GM23338 (cell line): ENCODE data around the gene ARFIP1. TPM values are rescaled to one million over a fixed set of nuclear protein-coding genes. Genes with fewer than 3 reads are reported as not detected.
A peak's percentile ranks its signal among the peaks of the same experiment; 100 is the strongest.

Source experiments
- ATAC-seq: fragments of 200-7000 bp; cut with Tn5 transposase; 3 replicates; pipeline ENCODE4 v1.9.1; 2020
- DNase-seq: peaks from one replicate; pipeline ENCODE4 v3.0.0-alpha.2; 2015; ENCODE audit warnings: low spot score
- H2AFZ ChIP-seq: fragments of 200-600 bp; sonication (generic); 2 replicates; pipeline ENCODE4 v1.8.0; 2016; ENCODE audit warnings: antibody characterized with exemption, mild to moderate bottlenecking, moderate library complexity
- H3F3A ChIP-seq: fragments of 200-600 bp; sonication (generic); replicated peaks from 2 replicates; pipeline ENCODE4 v1.8.0; 2017; ENCODE audit warnings: antibody characterized with exemption, mixed run types, low read depth
- H3K27ac ChIP-seq: fragments of 200-600 bp; sonication (generic); 2 replicates; pipeline ENCODE4 v1.6.1; 2016; ENCODE audit warnings: low read depth
- H3K27me3 ChIP-seq: fragments of 200-600 bp; sonication (generic); 2 replicates; pipeline ENCODE4 v1.8.0; 2016; ENCODE audit warnings: mild to moderate bottlenecking, mixed run types, moderate library complexity; ENCODE audit not compliant: insufficient read depth
- H3K36me3 ChIP-seq: fragments of 200-600 bp; sonication (generic); 2 replicates; pipeline ENCODE4 v1.8.0; 2016; ENCODE audit warnings: mild to moderate bottlenecking; ENCODE audit not compliant: insufficient read depth
- H3K4me1 ChIP-seq: fragments of 200-600 bp; sonication (generic); 2 replicates; pipeline ENCODE4 v1.8.0; 2016; ENCODE audit warnings: mild to moderate bottlenecking, moderate library complexity; ENCODE audit not compliant: insufficient read depth
- H3K4me2 ChIP-seq: fragments of 200-600 bp; sonication (generic); 2 replicates; pipeline ENCODE4 v1.7.1; 2017; ENCODE audit warnings: mixed run types
- H3K4me3 ChIP-seq: fragments of 200-600 bp; sonication (generic); 2 replicates; pipeline ENCODE4 v1.6.1; 2016; ENCODE audit warnings: mixed run types
- H3K79me2 ChIP-seq: fragments of 200-600 bp; sonication (generic); replicated peaks from 2 replicates; pipeline ENCODE4 v1.8.0; 2017; ENCODE audit warnings: mild to moderate bottlenecking; ENCODE audit not compliant: insufficient read depth
- H3K9me2 ChIP-seq: fragments of 200-600 bp; sonication (generic); 2 replicates; pipeline ENCODE4 v1.8.0; 2017; ENCODE audit not compliant: insufficient read depth
- H4K20me1 ChIP-seq: fragments of 200-600 bp; sonication (generic); replicated peaks from 2 replicates; pipeline ENCODE4 v1.8.0; 2017; ENCODE audit warnings: mild to moderate bottlenecking; ENCODE audit not compliant: insufficient read depth
- H3K27ac Mint-ChIP-seq: 2 replicates; pipeline ENCODE4 v1.8.0; 2020; ENCODE audit warnings: inconsistent platforms, mild to moderate bottlenecking, moderate library complexity, mixed read lengths
- H3K27me3 Mint-ChIP-seq: 3 replicates; pipeline ENCODE4 v1.8.0; 2022; ENCODE audit warnings: low read depth, mild to moderate bottlenecking, moderate library complexity, mixed read lengths, inconsistent platforms; ENCODE audit not compliant: insufficient read depth, poor library complexity
- H3K36me3 Mint-ChIP-seq: 3 replicates; pipeline ENCODE4 v1.8.0; 2021; ENCODE audit warnings: low read depth, mild to moderate bottlenecking, inconsistent platforms, moderate library complexity, mixed read lengths
- H3K4me1 Mint-ChIP-seq: 3 replicates; pipeline ENCODE4 v1.8.0; 2020; ENCODE audit warnings: mild to moderate bottlenecking, inconsistent platforms, mixed read lengths
- H3K4me3 Mint-ChIP-seq: 3 replicates; pipeline ENCODE4 v1.8.0; 2021; ENCODE audit warnings: moderate library complexity, mild to moderate bottlenecking, inconsistent platforms, mixed read lengths
- H3K9me3 Mint-ChIP-seq: 3 replicates; pipeline ENCODE4 v1.8.0; 2020; ENCODE audit warnings: moderate library complexity, mild to moderate bottlenecking, inconsistent platforms, mixed read lengths
- CREB1 ChIP-seq: fragments of 250-450 bp; sonication (Bioruptor Pico); IDR thresholded peaks from 2 replicates; pipeline ENCODE4 v1.5.0; 2020; ENCODE audit warnings: low read depth, mild to moderate bottlenecking, moderate library complexity
- CTCF ChIP-seq, 2 experiments: fragments of 200-600 bp in 1 of 2; sonication (generic) in 1 of 2; conservative IDR thresholded peaks; 2 replicates each; pipeline versions ENCODE4 v1.5.1 to v1.6.1; 2016 to 2017; ENCODE audit warnings: antibody characterized with exemption in 2 of 2, low read depth in 2 of 2, mild to moderate bottlenecking in 2 of 2, moderate library complexity in 1 of 2
- ETS1 ChIP-seq: IDR thresholded peaks from 2 replicates; pipeline ENCODE4 v1.6.1; 2016; ENCODE audit warnings: antibody characterized with exemption
- EZH2 ChIP-seq: fragments of 200-600 bp; sonication (generic); IDR thresholded peaks from one replicate; pipeline ENCODE4 v1.8.0; 2017; ENCODE audit warnings: antibody characterized with exemption, mild to moderate bottlenecking, low read depth; ENCODE audit not compliant: unreplicated experiment
- EZH2phosphoT487 ChIP-seq: fragments of 200-600 bp; sonication (generic); IDR thresholded peaks from one replicate; pipeline ENCODE4 v1.8.1; 2018; ENCODE audit warnings: antibody characterized with exemption; ENCODE audit not compliant: unreplicated experiment
- JUNB ChIP-seq: IDR thresholded peaks from one replicate; pipeline ENCODE4 v1.6.1; 2016; ENCODE audit warnings: antibody characterized with exemption; ENCODE audit not compliant: unreplicated experiment
- POLR2AphosphoS5 ChIP-seq: IDR thresholded peaks from 2 replicates; pipeline ENCODE4 v1.6.1; 2016; ENCODE audit warnings: antibody characterized with exemption, low read depth
- STAT1 ChIP-seq: IDR thresholded peaks from one replicate; pipeline ENCODE4 v1.6.1; 2016; ENCODE audit warnings: antibody characterized with exemption; ENCODE audit not compliant: unreplicated experiment
- ZNF114 ChIP-seq: fragments of 250-450 bp; sonication (Bioruptor Pico); IDR thresholded peaks from 2 replicates; pipeline ENCODE4 v1.5.0; 2020; ENCODE audit warnings: mild to moderate bottlenecking, moderate library complexity
- ZNF331 ChIP-seq: fragments of 250-450 bp; sonication (Bioruptor Pico); IDR thresholded peaks from 2 replicates; pipeline ENCODE4 v1.5.0; 2020; ENCODE audit warnings: low read depth, mild to moderate bottlenecking, moderate library complexity
- ZNF462 ChIP-seq: fragments of 250-450 bp; sonication (Bioruptor Pico); IDR thresholded peaks from 2 replicates; pipeline ENCODE4 v1.5.0; 2020; ENCODE audit warnings: mild to moderate bottlenecking, moderate library complexity
- polyA plus RNA-seq: library from polyadenylated mRNA; unstranded; fragments of >200 nt; fragmentation: Nextera tagmentation; extraction: Ambion mirVana; gene quantifications from 2 replicates; pipeline ENCODE4 v1.2.1, GENCODE V29; 2016
- total RNA-seq: library from RNA; depleted of rRNA; stranded (reverse); fragments of >200 nt; shearing (Covaris generic); gene quantifications from 2 replicates; pipeline ENCODE4 v1.2.3, GENCODE V29; 2014

The ARFIP1 gene
- total and polyA plus RNA-seq, 2 experiments from 2014 or later = 46.0 to 49.6 TPM

- Histone ChIP-seq H2AFZ (no peak overlapping the region), H3K4me2 (peak overlapping the region; percentile 58), H3K36me3 (peaks cover 5% of the 10 kb centered on the region; the same call in 1 of the 2 replicates), H3F3A (peaks cover 6% of the 10 kb centered on the region; the same call in 1 of the 2 replicates), H3K27ac (peak overlapping the region; percentile 96), H3K79me2 (peaks cover 36% of the 10 kb centered on the region), H3K9me2 (no peaks in the 10 kb centered on the region), H3K4me3 (no peak overlapping the region), H3K27me3 (no peaks in the 10 kb centered on the region), H4K20me1 (no peaks in the 10 kb centered on the region), H3K4me1 (peaks cover 48% of the 10 kb centered on the region)
- peak overlapping the region; percentile 86 for H3K27ac Mint-ChIP-seq
- H3K27me3 Mint-ChIP-seq = no peaks in the 10 kb centered on the region
- 0 out of 3 replicates have a peak overlapping the region, but pooled peaks have one; percentile 1 for H3K4me3 Mint-ChIP-seq
- ATAC-seq = no peak
- DNase-seq = no peak
- H3K4me1 Mint-ChIP-seq = peaks cover 37% of the 10 kb centered on the region
- H3K36me3 Mint-ChIP-seq = peaks cover 23% of the 10 kb centered on the region
- peaks cover 18% of the 10 kb centered on the region for H3K9me3 Mint-ChIP-seq
- TF ChIP-seq ZNF114 (CRISPR knock-in tag) (no peak), POLR2AphosphoS5 (no peak), CTCF (conservative IDR thresholded peaks at IDR 0.05; ENCODE audit: low read depth in 2 of 2) (no peak), ETS1 (no peak), STAT1 (no peak), EZH2phosphoT487 (no peak), JUNB (no peak), EZH2 (no peak), CREB1 (CRISPR knock-in tag) (no peak), ZNF331 (CRISPR knock-in tag) (no peak), ZNF462 (no peak)
These were observed 69.6 kb downstream of the ARFIP1 start for GRCh38 chr4:152849350-152849749.
